Central memory CD4-positive, alpha-beta T cell (primary cell): ENCODE data around the gene SHE.
"Not testable (repeated sequence)": the region's sequence is repeated elsewhere in the genome, so short reads cannot be mapped to it uniquely, and the experiment has no call there.

Source experiments
- DNase-seq: peaks from one replicate; pipeline ENCODE4 v3.0.0; 2022

SHE gene

DNA sequence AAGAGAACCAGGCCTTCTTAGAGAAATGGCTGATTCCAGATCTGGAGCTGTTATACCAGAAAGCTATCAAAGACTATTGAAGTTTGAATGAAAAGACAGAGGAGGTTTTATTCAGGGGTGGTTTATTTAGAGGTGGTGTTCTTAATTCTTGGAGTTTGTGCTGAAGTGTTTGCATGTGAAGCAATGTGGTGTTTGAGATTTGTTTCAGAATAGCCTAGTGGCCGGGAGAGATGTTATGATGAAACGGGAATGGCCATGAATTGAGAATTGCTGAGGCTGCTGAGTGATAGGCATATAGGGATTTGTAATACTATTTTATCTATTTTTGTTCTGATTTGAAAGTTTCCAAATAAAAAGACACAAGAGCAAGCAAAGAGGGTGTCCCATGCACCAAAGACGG is 10.5 kb upstream of the SHE start:
- DNase-seq = no peak

DNA sequence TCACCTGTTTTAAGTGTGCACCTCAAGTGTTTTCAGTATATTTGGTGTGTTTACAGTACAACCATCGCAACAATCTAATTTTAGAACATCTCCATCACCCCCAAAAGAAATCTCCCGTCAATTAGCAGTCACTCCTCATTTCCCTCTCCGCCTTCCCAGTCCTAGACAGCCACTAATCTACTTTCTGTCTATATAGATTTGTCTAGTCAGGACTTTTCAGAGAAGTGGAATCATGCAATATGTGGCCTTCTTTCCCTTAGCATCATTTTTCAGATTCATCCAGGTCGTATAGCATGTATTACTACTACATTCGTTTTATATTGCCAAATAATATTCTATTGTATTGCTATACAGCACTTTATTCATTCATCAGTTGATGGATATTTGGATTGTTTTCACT is 1.7 kb upstream of the SHE start:
- no peak for DNase-seq

DNA sequence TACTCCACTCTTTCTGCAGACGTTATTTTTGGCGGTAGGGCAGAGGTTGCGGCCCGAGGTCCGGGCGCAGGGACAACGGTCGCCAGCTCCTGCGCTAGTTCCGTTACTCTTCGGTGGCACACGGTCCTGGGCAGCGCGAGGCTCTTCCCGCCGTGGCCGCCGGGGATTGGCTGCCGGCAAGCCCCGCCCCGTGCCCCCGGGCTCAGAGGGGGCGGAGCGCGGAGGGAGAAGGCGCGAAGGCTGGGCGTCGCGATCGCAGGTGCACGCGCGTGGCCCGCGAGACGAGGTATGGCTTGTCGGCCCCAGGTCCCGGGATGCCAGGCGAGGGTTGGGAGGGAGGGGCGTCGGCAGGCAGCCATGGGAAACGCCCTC is 518 bp upstream of the SHE start:
- no peak for DNase-seq

DNA sequence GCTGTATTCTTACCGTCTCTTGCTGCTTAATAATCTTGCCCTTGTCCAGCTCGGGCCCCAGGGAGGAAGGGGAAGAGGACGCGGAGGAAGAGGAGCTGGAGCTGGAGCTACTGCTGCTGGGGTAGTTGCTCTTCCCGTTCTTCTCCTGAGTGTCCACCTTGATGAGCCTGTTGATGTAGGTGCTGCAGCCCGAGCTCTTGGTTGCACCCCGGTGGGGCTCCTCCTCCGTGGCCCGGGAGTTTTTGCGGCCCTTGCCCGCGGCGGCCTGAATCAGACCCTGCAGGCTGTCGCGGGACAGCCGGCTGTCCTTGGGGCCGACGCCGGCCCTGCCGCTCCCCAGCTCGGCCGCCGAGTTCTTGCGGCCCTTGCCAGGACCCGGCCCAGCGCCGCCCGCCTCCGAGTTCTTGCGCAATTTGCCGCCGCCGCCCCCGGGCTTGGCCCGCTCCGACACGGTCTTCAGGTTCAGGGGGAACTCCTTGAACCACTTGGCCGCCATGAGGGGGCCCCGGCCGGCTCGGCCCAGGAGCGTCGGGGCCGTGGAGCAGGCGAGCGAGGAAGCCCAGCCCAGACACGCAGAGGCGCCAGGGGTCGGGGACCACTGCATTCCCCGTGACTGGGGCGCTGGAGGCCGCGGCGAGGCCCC is 668 bp downstream of the SHE start:
- DNase-seq = no peak

DNA sequence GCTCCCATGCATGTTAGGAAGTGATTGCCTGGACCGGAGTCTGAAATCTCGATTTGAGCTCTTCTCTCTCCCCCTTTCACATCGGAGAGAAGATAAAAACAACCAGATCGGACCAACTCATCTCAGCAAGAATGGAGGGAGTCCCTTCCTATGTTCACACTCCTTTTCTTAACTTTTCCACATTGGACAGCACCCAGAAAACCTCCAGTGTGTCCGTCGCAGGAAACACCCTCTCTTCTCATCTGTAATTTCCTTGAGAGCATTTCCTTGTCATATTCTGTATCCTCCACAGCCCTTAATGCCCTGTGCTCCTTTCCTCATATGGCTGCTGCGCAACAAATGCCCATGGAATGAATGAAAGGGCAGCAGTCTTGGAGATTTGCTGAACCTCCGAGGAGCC is 1.7 kb downstream of the SHE start:
- no peak for DNase-seq

DNA sequence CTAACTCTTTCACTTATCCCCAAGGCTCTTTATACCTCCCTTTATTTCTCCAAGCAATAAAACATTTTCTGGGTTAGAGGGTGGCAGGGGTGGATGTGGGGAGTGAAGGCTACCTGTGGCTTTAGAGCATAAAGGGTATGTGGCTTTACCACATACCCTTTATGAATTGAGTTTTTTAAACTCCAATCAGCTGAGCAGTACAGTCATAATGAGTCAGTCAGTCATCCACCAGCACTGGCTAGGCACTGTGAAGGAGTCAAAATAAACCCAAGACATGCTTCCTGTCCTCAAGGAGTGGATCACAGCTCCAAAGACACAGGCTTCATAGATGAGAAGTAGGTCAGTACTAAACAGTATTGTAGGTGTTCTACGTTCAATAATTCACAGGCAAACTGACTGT is 2.8 kb downstream of the SHE start:
- no peak for DNase-seq

DNA sequence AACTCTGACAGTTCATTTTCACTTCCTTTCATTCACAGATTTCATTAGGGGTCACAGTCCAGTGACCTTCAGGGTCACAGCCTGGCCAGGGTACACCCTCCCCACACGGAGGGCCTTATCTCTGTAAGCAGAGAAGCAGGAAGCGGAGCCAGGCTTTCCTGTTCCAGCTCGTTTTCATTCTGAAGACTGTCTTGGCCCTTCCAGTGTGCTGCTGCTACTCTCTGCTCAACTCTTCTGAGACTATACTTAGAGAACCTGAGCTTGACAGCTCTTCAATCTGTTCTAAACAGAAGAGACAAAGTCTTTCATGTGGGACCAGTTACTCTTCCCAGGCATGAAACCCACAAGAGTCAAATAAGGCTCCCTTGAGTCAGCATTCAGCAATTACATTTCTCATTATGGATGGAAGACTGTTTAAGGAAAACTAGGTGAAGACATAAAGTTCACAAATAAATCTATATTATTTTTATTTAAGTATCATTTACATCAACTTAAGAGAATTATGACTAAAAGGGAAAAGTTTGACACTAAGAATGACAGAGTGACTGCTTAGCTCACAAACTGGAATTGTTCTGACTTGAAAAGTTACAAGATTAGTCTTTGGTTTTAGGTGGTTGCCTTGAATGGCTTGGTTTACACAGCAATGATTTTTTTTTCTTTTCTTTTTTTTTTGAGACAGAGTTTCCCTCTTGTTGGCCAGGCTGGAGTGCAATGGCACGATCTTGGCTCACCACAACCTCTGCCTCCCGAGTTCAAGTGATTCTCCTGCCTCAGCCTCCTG is 5.0 kb downstream of the SHE start:
- no peak for DNase-seq

DNA sequence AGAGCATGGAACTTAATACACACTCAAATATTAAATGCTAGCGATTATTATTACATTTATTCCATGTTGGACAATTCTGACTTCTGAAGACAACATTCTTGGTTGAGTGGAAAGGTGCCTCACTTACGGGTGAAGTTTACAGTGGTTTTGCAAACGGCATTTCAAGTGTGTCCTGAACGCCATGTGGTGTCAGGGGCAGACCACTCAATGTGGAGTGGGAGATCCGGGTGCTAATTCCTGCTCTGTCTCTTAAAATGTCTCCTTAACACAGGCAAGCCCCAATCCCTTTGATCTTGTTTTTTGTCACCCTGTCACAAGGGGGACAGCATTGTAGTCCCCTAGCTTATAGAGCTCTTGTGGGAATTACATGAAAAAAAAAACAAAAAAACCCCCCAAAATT is 5.8 kb downstream of the SHE start:
- DNase-seq = no peak

DNA sequence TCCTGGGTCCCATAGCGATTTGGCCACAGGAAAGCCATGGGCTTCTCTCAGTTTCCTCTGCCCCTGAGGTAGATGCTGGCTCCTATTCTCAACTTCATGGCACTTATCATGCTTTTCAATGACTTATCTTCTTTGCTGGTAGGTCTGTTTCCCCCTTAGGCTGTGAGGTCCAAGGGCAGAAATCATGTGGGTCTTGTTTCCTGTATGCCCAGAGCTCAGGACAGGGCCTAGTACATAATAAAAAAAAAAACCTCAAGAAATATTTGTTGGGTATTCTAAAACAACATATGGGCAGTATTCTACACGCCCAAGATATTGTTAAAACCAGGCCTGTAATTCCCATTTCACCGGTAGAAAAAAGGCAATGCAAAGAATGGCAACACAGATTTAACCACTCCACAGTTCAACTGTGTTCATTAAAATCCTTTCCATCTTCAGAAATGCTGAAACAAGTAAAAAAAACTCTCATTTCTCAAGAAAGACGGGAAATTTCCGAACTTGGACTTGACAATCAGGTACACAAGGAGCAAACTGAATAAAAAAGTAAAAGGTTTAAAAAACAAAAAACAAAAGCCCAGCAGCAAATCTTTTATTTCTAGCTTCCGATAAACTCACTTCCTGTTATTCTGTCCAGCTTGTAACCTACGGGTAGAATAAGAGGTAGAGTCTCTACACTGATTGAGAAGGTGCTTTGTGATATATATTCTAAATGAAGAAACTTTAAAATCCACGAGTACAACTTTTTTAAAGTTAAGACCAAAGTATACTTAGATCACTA is 6.5 kb downstream of the SHE start:
- no peak for DNase-seq

DNA sequence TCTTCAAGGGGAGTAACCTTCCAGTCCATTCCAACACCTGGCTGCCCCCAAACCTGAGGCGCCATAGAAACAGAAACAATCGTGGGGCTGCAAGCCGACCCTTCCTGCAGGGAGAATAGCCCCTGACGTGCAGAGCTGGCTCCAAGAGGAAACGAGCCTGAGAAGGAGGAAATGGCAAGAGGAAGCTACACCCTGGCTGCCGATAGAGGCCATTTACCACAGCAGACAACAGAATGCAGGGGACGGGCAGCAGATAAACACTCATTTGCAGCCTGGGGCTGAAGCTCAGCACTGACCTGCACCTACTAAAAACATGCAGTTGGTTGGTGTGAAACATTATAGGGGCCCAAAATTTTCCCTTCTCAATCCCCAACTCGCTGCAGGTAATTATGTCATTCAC is 8.9 kb downstream of the SHE start:
- DNase-seq = no peak

DNA sequence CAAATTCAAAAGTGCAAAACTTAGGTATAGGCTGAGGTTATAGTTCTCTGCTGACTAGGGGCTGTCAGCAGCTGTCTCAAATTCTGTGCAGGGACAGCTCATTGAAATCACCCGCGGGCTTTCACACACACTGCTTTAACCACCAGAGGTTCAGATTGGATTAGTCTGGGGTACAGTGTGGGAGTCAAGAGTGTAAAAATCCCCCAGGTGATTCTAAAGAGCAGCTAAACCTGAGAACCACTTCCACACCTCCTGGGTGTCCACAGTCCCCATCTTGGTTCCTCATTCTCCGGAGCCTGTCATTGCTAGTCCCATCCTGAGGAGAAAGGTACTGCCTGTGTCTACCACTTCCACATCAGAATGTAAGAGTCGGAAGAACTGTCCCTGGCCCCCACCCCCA is 10.1 kb downstream of the SHE start:
- no peak for DNase-seq

DNA sequence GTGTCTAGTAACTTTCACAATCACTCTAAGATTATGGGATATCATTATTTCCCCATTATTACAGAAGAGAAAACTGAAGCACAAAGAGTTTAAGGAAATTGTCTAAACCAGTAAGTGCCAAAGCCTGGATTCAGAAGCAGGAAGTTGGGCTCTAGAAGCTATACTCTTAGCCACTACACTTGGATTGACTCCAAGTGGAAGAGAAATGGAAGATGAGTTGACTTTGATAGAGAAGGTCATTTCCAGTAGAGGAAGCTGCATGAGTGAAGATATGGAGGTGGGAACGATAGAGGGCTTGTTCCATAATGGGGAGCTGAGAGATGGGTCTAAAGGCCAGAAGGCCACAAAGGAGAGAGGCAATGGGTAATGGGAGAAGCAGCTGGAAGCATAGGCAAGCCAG is 11.9 kb downstream of the SHE start:
- no peak for DNase-seq

DNA sequence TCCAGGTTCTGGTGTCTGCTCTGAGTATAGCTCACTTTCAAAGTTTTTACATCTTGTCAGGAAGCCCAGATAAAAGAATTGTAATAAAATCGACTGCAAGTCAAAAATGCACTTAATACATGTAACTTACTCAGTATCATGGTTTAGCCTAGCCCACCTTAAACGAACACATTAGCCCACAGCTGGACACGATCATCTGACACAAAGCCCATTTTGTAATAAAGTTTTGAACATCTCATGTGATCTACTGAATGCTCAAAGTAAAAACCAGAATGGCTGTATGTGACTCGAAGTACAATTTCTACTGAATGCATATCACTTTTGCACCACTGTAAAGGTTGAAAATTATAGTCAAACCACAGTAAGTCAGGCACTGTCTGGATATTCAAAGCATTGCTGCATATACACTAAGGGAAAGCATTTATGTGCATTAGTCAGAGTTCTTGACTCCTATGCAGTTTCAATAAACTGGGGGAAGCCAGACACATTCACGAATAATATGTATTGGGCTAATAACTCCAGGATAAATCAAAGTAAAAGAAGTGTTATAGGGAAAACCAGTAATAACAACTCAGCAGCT is 12.4 kb downstream of the SHE start:
- DNase-seq = no peak

DNA sequence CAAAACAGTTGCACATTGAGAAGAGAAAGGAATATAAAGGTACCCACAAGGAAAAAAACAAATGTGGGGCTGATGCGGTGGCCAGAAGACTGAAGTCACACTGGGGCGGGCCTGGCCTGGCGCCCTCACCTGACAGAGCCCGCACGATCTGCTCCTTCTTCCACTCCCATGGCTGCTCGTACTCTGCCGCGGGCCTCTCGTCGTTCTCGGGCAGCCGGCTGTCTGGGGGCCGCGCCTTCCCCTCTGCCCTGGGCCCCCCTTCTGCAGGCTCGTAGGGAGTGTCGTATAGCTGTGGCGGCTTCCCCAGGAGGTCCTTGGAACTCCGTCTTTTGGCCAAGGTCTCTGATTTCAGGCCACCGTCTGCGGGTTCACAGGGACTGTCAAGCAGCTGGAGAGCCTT is 13.3 kb downstream of the SHE start:
- no peak for DNase-seq

DNA sequence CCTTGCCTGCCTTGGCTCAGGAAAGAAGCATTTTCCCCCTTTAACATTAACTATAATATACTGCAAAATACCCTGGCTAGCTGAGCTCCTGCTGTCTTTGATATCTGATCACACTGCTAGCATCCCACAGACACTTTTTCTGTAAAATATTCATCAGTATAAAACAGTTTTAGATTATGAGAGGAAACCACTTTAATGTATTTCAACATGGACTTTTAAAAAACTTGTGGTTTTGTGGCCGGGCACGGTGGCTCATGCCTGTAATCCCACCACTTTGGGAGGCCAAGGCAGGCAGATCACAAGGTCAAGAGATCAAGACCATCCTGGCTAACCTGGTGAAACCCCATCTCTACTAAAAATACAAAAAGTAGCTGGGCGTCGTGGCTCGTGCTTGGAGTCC is 15.5 kb downstream of the SHE start:
- not testable (repeated sequence) for DNase-seq

DNA sequence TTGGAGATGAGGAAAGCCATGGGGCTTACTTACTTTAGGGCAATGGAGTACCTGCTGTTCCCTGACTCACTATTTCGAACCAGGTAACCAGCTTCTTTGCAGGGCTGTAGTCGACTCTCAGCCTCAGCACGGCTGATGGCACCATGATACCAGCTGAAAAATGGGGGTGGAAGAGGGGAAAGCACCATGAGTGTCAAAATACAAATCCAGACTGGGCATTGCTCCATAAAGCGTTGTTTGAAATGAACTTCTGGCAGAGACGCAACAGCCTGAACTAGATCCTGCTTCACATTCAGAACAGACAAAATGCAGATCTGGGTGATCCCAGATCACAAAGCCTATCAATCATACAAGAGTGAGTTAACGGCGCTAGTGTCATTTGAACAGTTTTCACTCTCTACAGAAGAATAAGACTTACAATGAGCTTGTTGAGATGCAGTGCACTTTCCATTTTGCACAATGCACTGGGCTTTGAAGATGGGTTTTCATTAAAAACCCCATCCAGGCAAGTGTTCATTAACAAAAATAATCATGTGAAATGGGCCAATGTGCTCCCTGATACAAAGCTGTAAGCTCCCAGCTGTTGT is 16.2 kb downstream of the SHE start:
- DNase-seq = no peak

DNA sequence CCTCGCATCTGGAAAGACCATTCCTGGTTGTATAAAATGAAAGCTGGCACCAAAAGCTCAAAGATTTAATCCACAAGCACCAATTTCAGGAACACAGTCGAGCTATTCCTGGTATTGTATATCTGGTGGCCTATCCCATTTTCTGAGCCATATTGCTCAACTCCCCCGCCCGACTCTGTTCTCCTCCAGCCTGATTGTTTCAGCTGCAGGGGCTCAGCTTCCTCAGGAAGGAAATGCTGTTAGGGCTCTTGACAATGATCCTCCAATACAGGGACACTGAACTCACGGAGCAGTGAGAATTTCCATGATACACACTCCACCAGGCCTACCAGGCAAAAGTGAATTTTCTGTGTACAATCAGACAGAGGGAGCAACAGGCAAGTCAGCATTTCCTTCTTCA is 17.1 kb downstream of the SHE start:
- DNase-seq = no peak

DNA sequence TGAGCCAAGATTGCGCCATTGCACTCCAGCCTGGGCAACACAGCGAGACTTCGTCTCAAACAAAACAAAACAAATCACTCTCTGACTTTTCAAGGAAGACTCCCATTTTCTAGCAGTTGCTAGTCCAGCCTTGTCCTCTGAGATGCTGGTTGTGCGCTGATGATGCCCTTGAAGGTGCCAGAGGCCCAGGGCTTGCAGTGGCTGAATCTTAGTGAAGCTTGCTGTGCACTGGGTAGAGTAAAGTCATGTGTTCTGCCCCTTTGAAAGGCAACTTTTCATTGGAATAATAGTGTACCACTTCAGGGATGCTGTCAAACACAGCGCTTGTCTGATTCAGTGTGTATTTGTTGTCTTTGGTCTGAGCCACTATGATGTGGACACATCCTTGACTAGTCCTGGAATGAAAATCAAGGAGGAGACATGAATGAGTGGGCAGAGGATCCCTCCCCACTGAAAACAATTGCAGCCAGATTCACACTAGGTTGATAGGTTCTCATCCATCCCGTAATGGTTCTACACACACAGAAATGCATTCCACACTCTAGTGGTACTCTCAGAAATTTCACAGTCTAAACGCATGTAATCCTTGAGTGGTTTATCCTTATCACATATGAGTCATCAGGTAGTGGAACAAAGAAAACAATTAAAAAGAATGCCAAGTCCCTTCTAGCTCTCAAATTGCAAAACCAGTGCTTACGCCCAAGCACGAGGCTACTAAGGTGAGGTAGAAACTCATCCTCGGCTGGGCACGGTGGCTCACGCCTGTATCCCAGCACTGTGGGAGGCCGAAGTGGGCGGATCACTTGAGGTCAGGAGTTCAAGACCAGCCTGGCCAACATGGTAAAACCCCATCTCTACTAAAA is 18.0 kb downstream of the SHE start:
- no peak for DNase-seq

DNA sequence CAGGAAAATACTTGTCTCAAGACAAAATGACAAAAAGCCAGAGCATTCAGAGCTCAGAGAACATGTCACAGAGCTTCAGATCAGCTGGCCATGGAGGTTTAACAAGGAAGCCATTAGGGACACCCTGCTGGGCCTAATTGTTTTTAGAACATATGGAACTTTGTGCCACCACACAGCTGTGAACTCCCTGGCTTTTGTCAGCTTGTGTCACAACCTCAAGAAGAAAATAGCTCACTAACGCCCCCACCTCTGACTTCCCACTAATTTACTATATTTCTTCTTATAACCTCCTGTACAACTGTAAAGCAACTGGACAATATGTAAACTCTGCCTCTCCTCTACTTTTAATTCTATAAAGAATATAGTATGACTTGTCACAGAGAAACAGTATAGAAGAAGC is 21.2 kb downstream of the SHE start:
- no peak for DNase-seq

DNA sequence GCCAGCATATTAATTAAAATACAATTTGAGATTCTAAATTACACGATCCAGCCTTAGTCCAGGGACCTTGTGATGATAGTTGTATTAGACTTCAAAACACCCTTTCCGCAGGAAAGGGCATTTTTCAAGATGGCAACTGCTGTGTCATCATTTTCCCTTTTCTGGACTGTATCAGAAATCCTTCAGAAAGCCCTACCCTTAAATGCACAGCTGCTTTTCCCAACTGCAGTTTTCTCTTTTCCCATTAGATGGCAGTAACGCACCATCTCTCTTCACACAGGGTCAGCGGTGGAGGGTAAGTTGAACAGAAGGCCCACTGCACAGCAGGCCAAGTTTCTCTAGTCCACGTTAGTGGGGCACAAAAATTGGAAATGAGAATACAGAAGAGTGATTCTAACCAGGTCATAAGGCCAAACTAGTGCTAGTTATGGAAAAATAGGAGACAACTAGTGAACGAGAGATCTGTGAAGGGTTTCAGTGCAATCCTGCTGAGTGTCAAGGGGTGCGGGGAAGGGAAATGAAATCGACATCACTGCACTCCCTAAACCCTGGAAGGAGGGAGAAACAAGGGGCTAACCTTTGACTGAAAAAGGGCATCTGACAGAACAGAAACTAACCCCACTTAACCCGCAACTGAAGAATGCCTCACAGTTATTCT is 22.3 kb downstream of the SHE start:
- peak; percentile 56 for DNase-seq

DNA sequence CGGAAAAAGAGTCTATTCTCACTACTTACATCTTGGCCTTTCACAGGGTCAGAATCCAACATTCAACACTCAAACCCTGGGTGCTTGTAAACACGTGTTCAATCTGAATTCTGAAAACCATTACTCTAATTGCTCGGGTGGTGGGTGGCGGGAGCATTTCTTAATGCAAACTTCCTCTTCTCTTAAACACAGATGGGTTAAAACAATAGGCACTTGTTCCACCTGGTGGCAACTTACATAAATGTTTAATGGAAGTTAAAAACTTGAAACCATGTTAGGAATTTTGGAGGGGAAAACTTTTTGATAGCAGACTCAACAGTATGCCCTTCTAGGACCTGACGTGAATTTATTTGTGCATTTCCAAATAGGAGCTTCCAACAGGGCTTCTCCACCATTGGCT is 23.6 kb downstream of the SHE start:
- no peak for DNase-seq

DNA sequence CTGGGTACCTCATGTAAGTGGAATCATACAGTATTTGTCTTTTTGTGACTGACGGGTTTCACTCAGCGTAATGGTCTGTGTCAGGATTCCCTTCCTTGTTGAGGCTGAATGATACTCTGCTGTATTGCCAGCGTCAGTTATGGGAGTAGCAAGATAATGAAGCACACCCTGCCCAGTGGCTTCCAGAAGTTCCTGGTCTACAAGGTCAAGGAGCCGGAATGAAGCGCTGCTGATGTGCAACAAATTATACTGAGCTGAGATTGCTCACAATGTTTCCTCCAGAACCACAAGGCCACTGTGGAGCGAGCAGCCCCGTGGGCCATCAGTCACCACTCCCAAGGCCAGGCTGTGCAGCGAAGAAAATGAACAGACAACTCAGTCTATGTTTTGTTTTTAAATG is 24.2 kb downstream of the SHE start:
- no peak for DNase-seq
